Stimulated activated CD4-positive, alpha-beta T cell treated with anti-CD3 and anti-CD28 coated beads, Interleukin-12 subunit alpha, Interleukin-12 subunit beta, amount 100 ng/mL, for 4 hours (primary cell): ENCODE data around the gene WSCD2.

Experiments
- DNase-seq: peaks from one replicate; pipeline ENCODE4 v3.0.0-alpha.2; 2020

Gene WSCD2

DNA sequence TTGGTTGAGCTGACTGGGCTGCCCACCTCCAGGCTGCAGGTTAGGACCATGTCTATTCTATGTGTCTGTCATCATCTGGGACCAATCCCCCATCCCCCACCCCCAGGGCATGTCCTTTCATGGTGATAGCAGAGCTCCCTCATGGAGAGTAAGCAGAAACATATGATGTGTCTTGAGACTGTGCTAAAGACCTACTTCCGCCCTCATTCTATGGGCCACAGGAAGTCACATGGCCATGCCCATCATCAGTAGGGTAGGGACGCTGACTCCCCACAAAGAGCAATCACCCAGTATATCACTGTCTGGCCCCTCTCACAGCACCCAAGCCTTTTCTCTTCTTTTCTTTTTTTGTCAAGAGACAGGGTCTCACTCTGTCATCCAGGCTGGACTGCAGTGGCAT, 110.3 kb downstream of the WSCD2 start:
- DNase-seq = no peak

- DNase-seq = no peak
These were observed 111.1 kb downstream of the WSCD2 start for GRCh38 chr12:108240027-108240785.

- no peak for DNase-seq
These were observed 111.8 kb downstream of the WSCD2 start for GRCh38 chr12:108240928-108241327.

DNA sequence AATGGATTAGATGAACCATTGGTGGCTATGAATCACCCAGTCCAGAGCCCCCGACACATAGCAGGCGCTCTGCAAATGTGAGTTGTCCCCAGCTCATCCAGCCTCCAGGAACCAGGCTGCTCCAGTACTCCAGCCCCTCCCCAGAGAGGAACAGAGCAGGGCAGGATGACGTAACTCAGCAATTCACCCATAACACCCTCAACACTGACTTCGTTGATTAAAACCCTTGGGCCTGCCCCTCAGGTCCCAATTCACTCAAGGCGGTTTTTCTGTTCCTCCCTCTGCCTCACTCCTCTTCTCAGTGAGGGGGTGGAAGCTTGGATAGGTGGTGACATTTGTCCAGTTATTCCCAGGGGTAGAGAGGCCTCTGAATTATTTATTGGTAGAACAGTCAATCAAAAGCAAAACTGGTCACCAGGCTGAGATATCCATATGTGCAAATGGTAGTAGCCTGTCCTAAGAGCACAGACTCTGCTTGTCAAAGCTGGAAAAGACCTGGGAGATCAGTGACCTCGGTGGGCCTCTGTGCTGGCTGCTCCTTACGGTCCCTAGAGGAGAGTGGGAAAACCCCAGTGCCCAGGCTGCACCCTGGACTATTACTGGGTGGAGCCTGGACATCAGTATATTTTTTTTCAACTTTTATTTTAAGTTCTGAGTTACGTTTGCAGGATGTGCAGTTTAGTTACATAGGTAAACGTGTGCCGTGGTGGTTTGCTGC, 113.1 kb downstream of the WSCD2 start:
- no peak for DNase-seq

GRCh38 chr12:108247130-108247529, 118.0 kb downstream of the WSCD2 start:
- DNase-seq = no peak

DNA sequence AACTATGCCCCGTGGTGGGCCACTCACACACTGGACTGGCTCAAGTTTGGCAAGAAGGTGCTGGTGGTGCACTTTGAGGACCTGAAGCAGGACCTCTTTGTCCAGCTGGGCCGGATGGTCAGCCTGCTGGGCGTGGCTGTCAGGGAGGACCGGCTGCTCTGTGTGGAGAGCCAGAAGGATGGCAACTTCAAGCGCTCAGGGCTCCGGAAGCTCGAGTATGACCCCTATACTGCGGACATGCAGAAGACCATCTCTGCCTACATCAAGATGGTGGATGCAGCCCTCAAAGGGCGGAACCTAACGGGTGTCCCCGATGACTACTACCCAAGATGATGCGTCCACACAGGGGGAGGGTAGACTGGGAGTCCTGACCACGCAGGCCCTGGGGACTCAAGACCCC, 118.9 kb downstream of the WSCD2 start:
- DNase-seq = no peak

DNA sequence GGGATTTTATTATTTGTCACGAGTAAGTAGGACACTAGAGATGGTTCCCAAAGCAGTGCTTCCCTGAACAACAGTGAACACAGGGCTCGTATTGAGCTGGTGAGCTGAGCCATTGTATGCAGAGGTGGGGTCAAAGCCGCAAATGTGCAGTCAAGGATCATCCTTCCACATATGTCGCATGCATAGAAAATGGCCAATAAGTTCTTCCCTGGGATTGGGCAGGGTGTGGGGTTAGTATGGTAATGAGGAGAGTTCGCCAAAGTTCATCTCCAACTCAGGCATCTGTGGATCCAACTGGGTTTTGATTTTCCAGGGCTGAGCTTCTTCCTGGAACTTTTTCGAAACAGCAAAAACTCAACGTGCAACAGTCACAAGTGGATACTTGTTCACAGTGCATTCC, 123.4 kb downstream of the WSCD2 start:
- no peak for DNase-seq

- DNase-seq = no peak
These were observed 124.5 kb downstream of the WSCD2 start for GRCh38 chr12:108253540-108253939.

GRCh38 chr12:108254030-108254429, 124.9 kb downstream of the WSCD2 start:
- DNase-seq = no peak

DNA sequence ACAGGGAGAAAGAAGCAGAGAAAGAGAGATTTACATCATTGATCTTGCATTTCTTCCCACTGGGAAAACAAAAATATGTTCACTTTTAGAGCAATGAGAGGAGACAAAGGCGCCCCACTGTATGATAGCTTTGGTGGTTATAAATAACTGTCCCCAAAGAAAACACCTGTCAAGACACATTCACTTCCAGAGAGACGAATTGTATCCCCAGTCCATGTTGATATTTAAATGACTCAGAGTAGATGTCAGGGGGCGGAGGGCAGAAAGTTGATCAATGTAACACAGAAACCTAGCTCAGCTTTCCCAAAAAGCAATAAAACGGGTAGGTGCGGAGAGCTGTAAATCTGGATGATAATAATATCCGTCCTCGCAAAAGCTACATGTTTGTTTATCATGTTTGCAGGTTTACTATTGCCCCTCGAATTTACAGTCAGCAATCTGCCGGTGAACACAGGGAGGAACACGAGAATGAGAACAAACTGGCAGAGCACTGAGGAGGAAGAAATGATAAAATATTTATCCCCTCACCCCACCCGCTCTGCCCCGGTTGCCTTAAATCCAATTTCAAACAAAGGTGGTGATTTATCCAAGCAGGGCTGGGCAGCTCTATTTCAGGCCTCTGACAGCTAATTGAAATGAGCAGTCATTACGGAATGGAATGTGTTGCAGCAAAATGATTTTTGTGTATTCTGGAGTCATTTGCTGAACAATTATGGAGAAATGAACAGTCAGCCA, 125.6 kb downstream of the WSCD2 start:
- DNase-seq = no peak

DNA sequence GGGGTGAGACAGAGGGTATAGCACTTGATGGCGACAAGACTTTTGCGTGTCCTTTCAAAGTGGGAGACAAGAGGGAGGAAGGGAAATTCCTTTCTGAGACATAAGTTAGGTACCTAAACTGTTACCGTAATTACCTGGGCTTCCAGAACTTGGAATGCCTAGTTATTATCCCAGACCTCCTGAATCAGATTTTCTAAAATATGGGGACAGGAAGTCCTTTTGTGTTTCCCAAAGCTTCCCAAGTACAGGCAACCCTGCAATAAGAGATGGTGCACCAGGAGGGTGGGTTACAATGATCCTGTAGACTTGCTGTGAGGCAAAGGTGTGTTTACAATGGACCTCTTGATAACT, 126.1 kb downstream of the WSCD2 start:
- DNase-seq = no peak

DNA sequence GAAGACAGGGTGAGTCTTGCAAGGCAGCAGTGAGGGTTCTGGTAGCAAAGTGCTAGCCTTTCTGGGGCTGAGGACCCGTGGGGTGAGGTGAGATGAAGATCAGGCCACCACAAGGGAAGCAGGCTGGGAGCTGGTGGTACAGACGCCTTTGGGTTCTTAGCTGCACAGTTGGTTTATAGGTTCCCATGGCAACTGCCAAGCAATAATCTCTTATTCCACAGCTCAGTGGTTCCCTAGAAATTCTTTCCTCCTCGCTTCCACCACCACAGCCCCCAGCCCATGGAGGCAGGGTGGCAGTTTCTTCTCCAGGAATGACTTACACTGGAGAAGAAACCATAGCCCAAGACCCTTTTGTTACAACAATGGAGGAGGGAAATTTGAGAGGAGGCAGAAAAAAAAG, 127.9 kb downstream of the WSCD2 start:
- DNase-seq = no peak

GRCh38 chr12:108257610-108258106, 128.6 kb downstream of the WSCD2 start:
- DNase-seq = no peak

GRCh38 chr12:108260039-108260438, 131.0 kb downstream of the WSCD2 start:
- no peak for DNase-seq

DNA sequence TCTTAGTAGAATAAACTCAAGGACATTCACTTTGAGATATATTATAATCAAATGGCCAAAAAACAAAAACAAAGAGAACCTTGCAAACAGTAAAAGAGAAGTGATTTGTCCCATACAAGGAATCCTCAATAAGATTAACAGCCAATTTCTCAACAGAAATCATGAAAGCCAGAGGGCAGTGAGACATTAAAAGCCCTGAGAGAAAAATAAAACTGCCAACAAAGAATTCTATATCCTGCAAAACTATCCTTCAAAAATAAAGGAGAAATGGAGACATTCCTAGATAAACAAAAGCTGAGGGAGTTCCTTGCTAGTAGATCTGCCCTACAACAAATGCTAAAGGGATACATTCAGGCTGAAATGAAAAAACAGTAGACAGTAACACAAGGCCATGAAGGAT, 131.9 kb downstream of the WSCD2 start:
- DNase-seq = no peak

- no peak for DNase-seq
These were observed 136.4 kb downstream of the WSCD2 start for GRCh38 chr12:108265505-108265904.

- DNase-seq = no peak
These were observed 137.0 kb downstream of the WSCD2 start for GRCh38 chr12:108266131-108266530.

DNA sequence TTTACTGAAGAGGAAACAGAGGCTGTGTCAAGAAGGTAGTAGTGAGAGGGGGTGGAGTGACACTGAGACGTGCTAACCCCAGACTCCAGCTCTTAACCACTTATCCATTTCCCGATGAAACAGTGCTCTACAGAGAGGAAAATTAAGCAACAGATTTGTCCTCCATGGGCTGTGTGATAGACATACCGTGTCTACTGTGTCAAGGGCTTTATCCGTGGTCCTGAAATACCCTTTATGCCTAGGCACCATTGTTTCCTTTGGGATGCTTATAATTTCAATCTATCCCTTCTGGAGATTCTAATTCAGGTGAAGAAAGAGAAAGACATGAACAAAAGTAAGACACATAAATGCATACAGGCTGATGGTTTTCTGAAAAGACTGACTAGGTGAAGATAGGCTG, 138.4 kb downstream of the WSCD2 start:
- no peak for DNase-seq

DNA sequence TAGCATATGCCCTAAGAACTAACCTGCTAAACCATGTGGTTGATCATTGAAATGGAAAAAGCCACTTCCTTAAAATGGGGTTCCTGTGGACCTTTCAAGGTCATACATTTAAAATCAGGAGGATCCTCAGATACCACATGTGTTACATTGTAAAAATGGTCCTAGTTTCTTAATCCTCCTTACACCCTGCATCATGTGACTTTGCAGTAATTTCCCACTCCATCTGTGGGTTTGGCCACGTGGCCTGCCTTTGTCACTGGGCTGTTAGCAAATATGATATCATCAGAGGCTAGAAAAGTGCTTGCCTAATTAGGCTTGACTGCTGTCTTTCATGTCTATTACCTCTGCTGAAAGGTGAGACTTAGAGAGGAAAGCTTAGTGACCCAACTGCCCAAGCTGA, 139.3 kb downstream of the WSCD2 start:
- no peak for DNase-seq

- DNase-seq = no peak
These were observed 140.1 kb downstream of the WSCD2 start for GRCh38 chr12:108269224-108269623.

DNA sequence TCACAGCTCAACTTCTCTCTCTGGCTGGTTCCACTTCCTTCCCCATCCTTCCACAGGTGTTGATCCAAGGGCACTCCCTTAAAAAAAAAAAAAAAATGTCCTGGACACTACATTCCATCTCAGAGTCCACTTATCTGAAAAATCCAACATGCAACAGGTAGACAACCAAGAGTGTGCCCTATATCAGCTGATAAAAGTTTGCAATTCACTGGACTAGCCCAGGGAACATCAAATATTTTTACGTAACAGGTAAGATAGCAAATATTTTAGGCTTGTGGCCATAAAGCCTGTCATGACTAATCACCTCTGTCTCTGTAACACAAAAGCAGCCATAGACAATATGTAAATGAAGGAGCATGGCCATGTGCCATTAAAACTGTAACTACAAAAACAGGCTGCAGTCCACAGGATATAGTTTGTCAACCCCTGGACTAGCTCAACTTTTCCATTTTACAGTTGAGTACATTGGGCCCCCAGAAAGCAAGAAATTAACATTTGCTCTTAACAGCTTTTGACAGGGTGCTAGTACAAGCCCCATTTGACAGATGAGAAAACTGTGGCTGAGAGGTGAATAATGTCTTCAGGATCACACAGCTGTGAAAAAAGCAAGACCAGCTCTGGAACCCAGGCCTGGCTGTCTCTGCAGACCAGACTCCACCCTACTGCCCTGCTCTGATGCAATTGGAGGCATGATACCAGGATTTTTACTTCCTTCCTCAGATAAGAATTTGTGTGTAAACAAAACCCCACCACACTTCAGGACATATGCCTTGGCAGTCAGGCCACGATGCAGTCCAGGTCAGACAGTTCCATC, 141.2 kb downstream of the WSCD2 start:
- no peak for DNase-seq

GRCh38 chr12:108270849-108271143, 141.7 kb downstream of the WSCD2 start:
- DNase-seq = no peak
